Hepatocyte (in vitro differentiated cells): Measurements from ENCODE around the gene WDR37. TPM values are rescaled to one million over a fixed set of nuclear protein-coding genes. Genes with fewer than 3 reads are reported as not detected.

Source experiments
- DNase-seq: peaks from one replicate; pipeline ENCODE4 v3.0.0-alpha.2; 2016; ENCODE audit warnings: low spot score
- H2AFZ ChIP-seq: fragments of 200-600 bp; sonication (generic); 2 replicates; pipeline ENCODE4 v1.6.0; 2016; ENCODE audit warnings: antibody characterized with exemption, mild to moderate bottlenecking
- H3K27ac ChIP-seq: fragments of 200-600 bp; sonication (generic); 2 replicates; pipeline ENCODE4 v1.5.1; 2016; ENCODE audit warnings: mild to moderate bottlenecking
- H3K27me3 ChIP-seq: fragments of 200-600 bp; sonication (generic); 2 replicates; pipeline ENCODE4 v1.6.1; 2016
- H3K36me3 ChIP-seq: fragments of 200-600 bp; sonication (generic); replicated peaks from 2 replicates; pipeline ENCODE4 v1.5.1; 2016; ENCODE audit warnings: low read depth; ENCODE audit not compliant: insufficient read depth
- H3K4me1 ChIP-seq: fragments of 200-600 bp; sonication (generic); 2 replicates; pipeline ENCODE4 v1.5.1; 2016; ENCODE audit warnings: mild to moderate bottlenecking, moderate library complexity; ENCODE audit not compliant: insufficient read depth
- H3K4me2 ChIP-seq: fragments of 200-600 bp; sonication (generic); 2 replicates; pipeline ENCODE4 v1.6.0; 2016
- H3K4me3 ChIP-seq: fragments of 200-600 bp; sonication (generic); 2 replicates; pipeline ENCODE4 v1.5.1; 2016; ENCODE audit warnings: mild to moderate bottlenecking
- H3K79me2 ChIP-seq: fragments of 200-600 bp; sonication (generic); 2 replicates; pipeline ENCODE4 v1.6.0; 2017; ENCODE audit warnings: mild to moderate bottlenecking
- H3K9me2 ChIP-seq: fragments of 200-600 bp; sonication (generic); replicated peaks from 2 replicates; pipeline ENCODE4 v1.6.0; 2017; ENCODE audit warnings: mild to moderate bottlenecking; ENCODE audit not compliant: insufficient read depth
- H3K9me3 ChIP-seq: fragments of 200-600 bp; sonication (generic); 2 replicates; pipeline ENCODE4 v1.5.1; 2016; ENCODE audit warnings: low read depth, mild to moderate bottlenecking
- H4K20me1 ChIP-seq: fragments of 200-600 bp; sonication (generic); 2 replicates; pipeline ENCODE4 v1.6.0; 2016; ENCODE audit warnings: mild to moderate bottlenecking; ENCODE audit not compliant: insufficient read depth, poor library complexity, severe bottlenecking
- EZH2 ChIP-seq: fragments of 200-600 bp; sonication (generic); IDR thresholded peaks from 2 replicates; pipeline ENCODE4 v1.6.1; 2016; ENCODE audit warnings: antibody characterized with exemption, mild to moderate bottlenecking, borderline replicate concordance
- EZH2phosphoT487 ChIP-seq: fragments of 200-600 bp; sonication (generic); IDR thresholded peaks from one replicate; pipeline ENCODE4 v1.6.1; 2018; ENCODE audit warnings: antibody characterized with exemption, mild to moderate bottlenecking, low read depth, moderate library complexity; ENCODE audit not compliant: unreplicated experiment, severe bottlenecking
- WGBS: methylation state at CpG from one replicate; pipeline ENCODE4 v1.1.6; 2016; ENCODE audit warnings: low lambda C conversion rate; ENCODE audit errors: missing lambda C conversion rate; 5-methylcytosine and 5-hydroxymethylcytosine counted together
- polyA plus RNA-seq: library from polyadenylated mRNA; unstranded; fragments of >200 nt; fragmentation: Nextera tagmentation; extraction: Ambion mirVana; gene quantifications from 2 replicates; pipeline ENCODE4 v1.2.1, GENCODE V29; 2016
- total RNA-seq: library from RNA; depleted of rRNA; stranded (reverse); fragments of >200 nt; gene quantifications from 2 replicates; pipeline ENCODE4 v1.2.3, GENCODE V29; 2014
- TF ChIP-seq, protein P1 (sequence below): fragments of 200-600 bp; sonication (generic); IDR thresholded peaks from 2 replicates; pipeline ENCODE4 v1.5.1; 2016; ENCODE audit warnings: antibody characterized with exemption, mild to moderate bottlenecking; ENCODE audit not compliant: poor library complexity

Gene WDR37
- total and polyA plus RNA-seq, 2 experiments from 2014 or later: 8.6 to 12.3 TPM

DNA sequence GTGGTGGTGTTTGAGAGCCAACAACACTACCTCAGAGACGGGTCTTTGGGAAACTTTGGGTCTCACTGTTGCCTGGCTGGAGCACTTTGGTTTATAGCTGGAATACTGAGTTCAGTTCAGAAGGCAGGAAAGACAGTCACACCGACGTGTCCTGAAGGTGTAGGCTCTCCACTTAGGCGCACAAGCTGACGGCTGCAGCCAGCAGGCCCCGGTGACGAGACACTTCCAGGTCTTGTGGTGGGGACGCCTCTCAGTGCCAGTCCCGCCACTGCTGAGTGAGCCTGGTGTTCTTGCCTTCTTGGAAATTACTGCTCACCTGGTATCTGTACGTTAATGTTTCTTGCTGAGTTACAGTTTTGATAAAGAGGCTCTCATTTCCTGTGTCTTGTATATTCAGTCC is 74.0 kb downstream of the WDR37 start:
- H4K20me1 ChIP-seq: no peaks in the 10 kb centered on the region
- H3K4me2 ChIP-seq: no peak overlapping the region
- TF ChIP-seq EZH2phosphoT487 (no peak), EZH2 (no peak)
- TF ChIP-seq, protein P1, sequence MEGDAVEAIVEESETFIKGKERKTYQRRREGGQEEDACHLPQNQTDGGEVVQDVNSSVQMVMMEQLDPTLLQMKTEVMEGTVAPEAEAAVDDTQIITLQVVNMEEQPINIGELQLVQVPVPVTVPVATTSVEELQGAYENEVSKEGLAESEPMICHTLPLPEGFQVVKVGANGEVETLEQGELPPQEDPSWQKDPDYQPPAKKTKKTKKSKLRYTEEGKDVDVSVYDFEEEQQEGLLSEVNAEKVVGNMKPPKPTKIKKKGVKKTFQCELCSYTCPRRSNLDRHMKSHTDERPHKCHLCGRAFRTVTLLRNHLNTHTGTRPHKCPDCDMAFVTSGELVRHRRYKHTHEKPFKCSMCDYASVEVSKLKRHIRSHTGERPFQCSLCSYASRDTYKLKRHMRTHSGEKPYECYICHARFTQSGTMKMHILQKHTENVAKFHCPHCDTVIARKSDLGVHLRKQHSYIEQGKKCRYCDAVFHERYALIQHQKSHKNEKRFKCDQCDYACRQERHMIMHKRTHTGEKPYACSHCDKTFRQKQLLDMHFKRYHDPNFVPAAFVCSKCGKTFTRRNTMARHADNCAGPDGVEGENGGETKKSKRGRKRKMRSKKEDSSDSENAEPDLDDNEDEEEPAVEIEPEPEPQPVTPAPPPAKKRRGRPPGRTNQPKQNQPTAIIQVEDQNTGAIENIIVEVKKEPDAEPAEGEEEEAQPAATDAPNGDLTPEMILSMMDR: no peak
- no peaks in the 10 kb centered on the region for H3K36me3 ChIP-seq
- H3K27ac ChIP-seq: no peak overlapping the region
- H3K4me1 ChIP-seq: no peaks in the 10 kb centered on the region
- 97% methylated on average over 10 of the region's 10 CpGs for WGBS
- no peak for DNase-seq
- no peak overlapping the region for H2AFZ ChIP-seq
- H3K9me3 ChIP-seq: no peaks in the 10 kb centered on the region
- H3K79me2 ChIP-seq: no peaks in the 10 kb centered on the region
- H3K27me3 ChIP-seq: no peaks in the 10 kb centered on the region
- H3K9me2 ChIP-seq: no peaks in the 10 kb centered on the region
- H3K4me3 ChIP-seq: no peak overlapping the region

DNA sequence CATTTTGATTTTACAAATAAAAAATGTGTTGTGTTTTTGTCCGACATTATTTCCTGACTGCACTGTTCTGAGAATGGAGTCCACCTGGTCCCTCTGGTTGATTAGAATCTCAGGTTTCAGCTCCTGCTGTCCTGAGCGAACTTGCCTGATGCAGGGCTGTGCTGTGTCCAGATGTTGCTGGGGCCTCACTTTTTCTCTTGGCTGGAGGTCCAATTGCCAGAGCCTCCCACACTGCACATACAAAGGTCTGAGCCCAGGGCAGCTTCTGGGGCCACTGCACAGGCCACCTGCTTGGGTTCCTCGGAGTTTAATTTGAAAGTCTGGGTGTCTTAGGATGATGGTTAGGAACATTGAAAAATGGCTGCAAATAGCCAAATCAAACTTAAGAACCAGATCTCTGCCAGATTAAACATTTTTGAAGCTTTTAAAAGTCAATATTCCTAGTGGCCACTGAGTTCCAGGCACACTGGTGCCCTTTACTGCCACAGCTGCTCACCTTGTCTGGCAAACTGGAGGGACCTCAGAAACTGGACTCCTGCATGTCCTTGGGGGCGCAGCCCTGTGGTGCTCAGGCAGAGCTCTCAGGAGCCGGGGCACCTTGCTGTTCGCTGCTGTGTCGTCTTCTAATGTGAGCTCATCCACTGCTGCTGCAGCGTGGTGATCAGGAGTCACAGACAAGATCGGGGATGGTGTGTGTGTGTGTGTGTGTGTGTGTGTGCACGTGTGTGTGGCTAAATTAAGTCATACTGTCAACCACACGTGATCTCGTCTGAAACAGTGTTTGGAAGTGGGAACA is 75.0 kb downstream of the WDR37 start:
- Histone ChIP-seq H3K4me3 (no peak overlapping the region), H3K9me3 (no peaks in the 10 kb centered on the region), H3K27ac (no peak overlapping the region), H3K36me3 (no peaks in the 10 kb centered on the region), H2AFZ (no peak overlapping the region), H3K4me2 (no peak overlapping the region), H4K20me1 (no peaks in the 10 kb centered on the region), H3K9me2 (no peaks in the 10 kb centered on the region), H3K4me1 (no peaks in the 10 kb centered on the region), H3K27me3 (no peaks in the 10 kb centered on the region), H3K79me2 (no peaks in the 10 kb centered on the region)
- no peak for DNase-seq
- TF ChIP-seq, protein P1: no peak
- TF ChIP-seq EZH2phosphoT487: no peak
- TF ChIP-seq EZH2: no peak
- WGBS: 94% methylated on average over 12 of the region's 12 CpGs

DNA sequence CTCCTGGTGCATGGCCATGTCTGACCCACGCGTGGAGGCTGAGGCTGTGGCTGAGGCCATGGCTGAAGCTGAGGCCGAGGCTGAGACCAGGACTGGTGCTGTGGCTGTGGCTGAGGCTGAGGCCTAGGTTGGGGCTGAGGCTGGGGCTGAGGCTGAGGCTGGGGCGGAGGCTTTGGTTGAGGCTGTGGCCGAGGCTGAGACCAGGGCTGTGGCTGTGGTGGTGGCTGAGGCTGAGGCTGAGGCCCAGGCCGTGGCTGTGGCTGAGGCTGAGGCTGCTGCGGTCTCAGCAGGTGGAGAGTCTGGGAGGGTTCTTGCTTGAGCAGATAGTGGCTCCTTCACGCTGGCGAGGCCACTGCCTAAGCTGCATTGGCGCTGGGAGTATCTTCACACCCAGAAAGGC is 76.4 kb downstream of the WDR37 start:
- Histone ChIP-seq H3K4me3 (no peak overlapping the region), H2AFZ (no peak overlapping the region), H3K4me2 (no peak overlapping the region), H4K20me1 (no peaks in the 10 kb centered on the region), H3K79me2 (no peaks in the 10 kb centered on the region), H3K9me2 (no peaks in the 10 kb centered on the region), H3K27me3 (no peaks in the 10 kb centered on the region), H3K36me3 (no peaks in the 10 kb centered on the region), H3K4me1 (no peaks in the 10 kb centered on the region), H3K9me3 (no peaks in the 10 kb centered on the region), H3K27ac (no peak overlapping the region)
- 84% methylated on average over 10 of the region's 10 CpGs for WGBS
- TF ChIP-seq, protein P1: no peak
- TF ChIP-seq EZH2: no peak
- TF ChIP-seq EZH2phosphoT487: no peak
- DNase-seq: no peak
